Transverse colon (tissue), 4 donors: ENCODE results near the gene SHROOM2.

Source experiments
- POLR2A ChIP-seq: fragments of 450-650 bp; IDR thresholded peaks from one replicate; pipeline ENCODE4 v1.6.1; 2016; ENCODE audit warnings: antibody characterized with exemption, mild to moderate bottlenecking, moderate library complexity
- POLR2AphosphoS5 ChIP-seq, 3 donors: sonication (generic); formaldehyde crosslinking; IDR thresholded peaks; one replicate each; pipeline ENCODE4 v1.6.1; 2016; ENCODE audit warnings: antibody characterized with exemption in 3 of 3
- TF ChIP-seq, protein P1 (sequence below), 5 experiments: fragments of 200-600 bp in 3 of 5; fragments of 450-650 bp in 2 of 5; sonication (generic) in 3 of 5; IDR thresholded peaks; 1 replicate in 2 of 5; 2 replicates in 3 of 5; pipeline ENCODE4 v1.5.1; 2016 to 2017; ENCODE audit warnings: antibody characterized with exemption in 5 of 5, inconsistent platforms in 3 of 5, mild to moderate bottlenecking in 2 of 5, moderate library complexity in 1 of 5

DNA sequence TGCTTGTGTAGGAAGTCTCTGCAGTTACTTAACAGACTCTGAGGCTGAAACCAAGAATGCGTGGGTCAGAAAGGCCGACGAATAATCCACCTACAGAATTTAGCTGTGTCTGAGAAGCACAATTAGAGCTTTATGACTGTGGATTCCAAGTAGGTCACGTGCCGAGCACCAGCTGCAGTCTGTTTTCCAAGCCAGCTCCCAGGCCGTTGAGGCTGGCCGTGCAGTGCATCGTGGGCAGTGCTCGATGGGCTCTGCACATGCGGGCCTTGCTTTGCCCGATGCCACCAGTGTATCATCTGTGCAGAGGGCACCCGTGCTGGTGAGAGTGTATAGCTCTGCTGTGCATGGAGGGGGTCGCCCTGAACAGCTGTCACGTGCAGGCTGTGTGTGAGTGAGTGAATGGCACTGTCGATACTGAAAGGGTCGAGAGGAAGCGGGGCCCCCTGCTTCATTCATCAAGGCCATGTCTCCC, 113.4 kb downstream of the SHROOM2 start:
- TF ChIP-seq POLR2A (no peak), POLR2AphosphoS5 (IDR thresholded peaks at IDR 0.05) (no peak)
- TF ChIP-seq, protein P1, sequence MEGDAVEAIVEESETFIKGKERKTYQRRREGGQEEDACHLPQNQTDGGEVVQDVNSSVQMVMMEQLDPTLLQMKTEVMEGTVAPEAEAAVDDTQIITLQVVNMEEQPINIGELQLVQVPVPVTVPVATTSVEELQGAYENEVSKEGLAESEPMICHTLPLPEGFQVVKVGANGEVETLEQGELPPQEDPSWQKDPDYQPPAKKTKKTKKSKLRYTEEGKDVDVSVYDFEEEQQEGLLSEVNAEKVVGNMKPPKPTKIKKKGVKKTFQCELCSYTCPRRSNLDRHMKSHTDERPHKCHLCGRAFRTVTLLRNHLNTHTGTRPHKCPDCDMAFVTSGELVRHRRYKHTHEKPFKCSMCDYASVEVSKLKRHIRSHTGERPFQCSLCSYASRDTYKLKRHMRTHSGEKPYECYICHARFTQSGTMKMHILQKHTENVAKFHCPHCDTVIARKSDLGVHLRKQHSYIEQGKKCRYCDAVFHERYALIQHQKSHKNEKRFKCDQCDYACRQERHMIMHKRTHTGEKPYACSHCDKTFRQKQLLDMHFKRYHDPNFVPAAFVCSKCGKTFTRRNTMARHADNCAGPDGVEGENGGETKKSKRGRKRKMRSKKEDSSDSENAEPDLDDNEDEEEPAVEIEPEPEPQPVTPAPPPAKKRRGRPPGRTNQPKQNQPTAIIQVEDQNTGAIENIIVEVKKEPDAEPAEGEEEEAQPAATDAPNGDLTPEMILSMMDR (IDR thresholded peaks at IDR 0.05): no peak
